K562 (cell line): ENCODE results near the gene DGLUCY. TPM values are rescaled to one million over a fixed set of nuclear protein-coding genes. Genes with fewer than 3 reads are reported as not detected.

Experiments used
- ATAC-seq: fragments of 200-7000 bp; cut with Tn5 transposase; 3 replicates; pipeline ENCODE4 v1.9.1; 2020; ENCODE audit warnings: moderate library complexity
- BruUV-seq: library from RNA; stranded (reverse); fragments of 400-500 nt; replicated peaks from 2 replicates; lab custom pipeline; 2021; lab: Mats Ljungman, UMichigan
- CTCF ChIA-PET: fragments of 300-600 bp; formaldehyde crosslinking; extraction: SDS; loops from one replicate; lab custom pipeline; 2021; ENCODE audit warnings: low intra/inter-chr PET ratio; lab: Yijun Ruan, JAX
- POLR2A ChIA-PET: fragments of 300-600, 350-650 bp; sonication (Branson Sonifier 250); formaldehyde crosslinking; extraction: SDS; loops from one replicate; lab custom pipeline; 2021; ENCODE audit warnings: antibody characterized with exemption, inconsistent platforms; lab: Yijun Ruan, JAX
- DNase-seq, 4 experiments: peaks; one replicate each; pipeline versions ENCODE4 v3.0.0 to v3.0.0-alpha.2; 2011 to 2018; ENCODE audit warnings: low spot score in 3 of 4, mixed read lengths in 3 of 4; ENCODE audit errors: extremely low read depth in 1 of 4
- FAIRE-seq: peaks from 2 replicates; lab custom pipeline; 2011; peaks lifted over from hg19 to GRCh38; lab: Jason Lieb, UNC
- H2AFZ ChIP-seq: 2 replicates; pipeline ENCODE4 v1.6.0; 2011; ENCODE audit warnings: low read depth, low read length, control low read depth, inconsistent platforms
- H3K27ac ChIP-seq: fragments of 200-600 bp; 3 replicates; pipeline ENCODE4 v1.8.0; 2011; ENCODE audit warnings: low read depth, mild to moderate bottlenecking, control low read depth, inconsistent platforms, low read length, moderate library complexity, mixed read lengths; ENCODE audit errors: extremely low read depth
- H3K27me3 ChIP-seq, 2 experiments: fragments of 300-600 bp in 1 of 2; 2 replicates in 1 of 2; 3 replicates in 1 of 2; pipeline versions ENCODE4 v1.6.0 to v1.8.0; 2011; ENCODE audit warnings: inconsistent platforms in 2 of 2, low read length in 2 of 2, mild to moderate bottlenecking in 1 of 2, mixed read lengths in 1 of 2, moderate library complexity in 1 of 2; ENCODE audit not compliant: control insufficient read depth in 2 of 2, insufficient read depth in 2 of 2
- H3K36me3 ChIP-seq: fragments of 300-600 bp; 3 replicates; pipeline ENCODE4 v1.8.0; 2011; ENCODE audit warnings: mild to moderate bottlenecking, low read length, inconsistent platforms; ENCODE audit not compliant: control insufficient read depth, insufficient read depth
- H3K4me1 ChIP-seq, 2 experiments: fragments of 200-600 bp in 1 of 2; replicated peaks in 1 of 2; 2 replicates in 1 of 2; 3 replicates in 1 of 2; pipeline versions ENCODE4 v1.5.1 to v1.8.0; 2011; ENCODE audit warnings: inconsistent platforms in 2 of 2, low read length in 2 of 2, mild to moderate bottlenecking in 1 of 2, mixed read lengths in 1 of 2, moderate library complexity in 1 of 2; ENCODE audit not compliant: control insufficient read depth in 2 of 2, insufficient read depth in 2 of 2
- H3K4me2 ChIP-seq: 2 replicates; pipeline ENCODE4 v1.6.1; 2011; ENCODE audit warnings: low read length, control low read depth, inconsistent platforms, mixed read lengths; ENCODE audit not compliant: insufficient read depth
- H3K4me3 ChIP-seq: fragments of 200-600 bp; sonication (generic), shearing (Covaris generic); 2 replicates; pipeline ENCODE4 v1.5.1; 2016; ENCODE audit warnings: control low read depth, inconsistent platforms
- H3K79me2 ChIP-seq: fragments of 200-600 bp; 3 replicates; pipeline ENCODE4 v1.8.0; 2011; ENCODE audit warnings: low read length, inconsistent platforms; ENCODE audit not compliant: control insufficient read depth, insufficient read depth
- H3K9ac ChIP-seq, 2 experiments: 2 replicates each; pipeline versions ENCODE4 v1.6.0 to v1.6.1; 2011; ENCODE audit warnings: low read depth in 2 of 2, low read length in 2 of 2, control low read depth in 1 of 2, inconsistent platforms in 1 of 2, mild to moderate bottlenecking in 1 of 2, mixed read lengths in 1 of 2; ENCODE audit not compliant: insufficient read depth in 1 of 2
- H3K9me1 ChIP-seq: one replicate; pipeline ENCODE4 v1.6.0; 2011; ENCODE audit warnings: inconsistent platforms, mild to moderate bottlenecking, low read length, moderate library complexity; ENCODE audit not compliant: control insufficient read depth, insufficient read depth
- H3K9me3 ChIP-seq: replicated peaks from 2 replicates; pipeline ENCODE4 v1.5.1; 2011; ENCODE audit warnings: low read depth, low read length, inconsistent platforms; ENCODE audit not compliant: control insufficient read depth, insufficient read depth
- H4K20me1 ChIP-seq: replicated peaks from 2 replicates; pipeline ENCODE4 v1.6.1; 2011; ENCODE audit warnings: low read length, inconsistent platforms, mixed read lengths; ENCODE audit not compliant: control insufficient read depth, insufficient read depth
- KLF13 ChIP-seq: fragments of 450-650 bp; IDR thresholded peaks from 2 replicates; pipeline ENCODE4 v1.6.1; 2016; ENCODE audit warnings: missing genetic modification characterization, low read depth, mild to moderate bottlenecking, missing compliant biosample characterization, moderate library complexity, borderline replicate concordance
- NFIC ChIP-seq: fragments of 450-650 bp; IDR thresholded peaks from 2 replicates; pipeline ENCODE4 v1.6.1; 2017; ENCODE audit warnings: mild to moderate bottlenecking, inconsistent platforms
- ZNF197 ChIP-seq: fragments of 200-800 bp; sonication (Bioruptor generic); IDR thresholded peaks from 2 replicates; pipeline ENCODE4 v1.6.1; 2016; ENCODE audit warnings: low read depth, missing genetic modification characterization, missing compliant biosample characterization
- WGBS: fragments of 100-300 bp; shearing (Covaris generic); methylation state at CpG from one replicate; pipeline ENCODE4 v1.1.6; 2016; ENCODE audit warnings: low coverage, mixed read lengths; ENCODE audit not compliant: insufficient coverage; ENCODE audit errors: missing lambda C conversion rate; 5-methylcytosine and 5-hydroxymethylcytosine counted together
- in situ Hi-C: fragments of 300-500 bp; cut with MboI; formaldehyde crosslinking; loops from 4 replicates; pipeline ENCODE4 v1.15.0; 2018; ENCODE audit warnings: inconsistent platforms, mixed read lengths
- intact Hi-C: fragments of 100-400 bp; cut with micrococcal nuclease; formaldehyde crosslinking; loops from 2 replicates; pipeline ENCODE4 v1.14.2; 2022
- polyA plus RNA-seq, 8 experiments: library from polyadenylated mRNA; depleted of rRNA in 4 of 8; stranded (reverse) in 5 of 8; unstranded in 3 of 8; fragments of >200 nt; fragmentation: Nextera tagmentation in 2 of 8; fragmentation: Illumina TruSeq in 1 of 8; extraction: Ambion mirVana in 2 of 8; extraction: Trizol in 1 of 8; gene quantifications; 2 replicates each; pipeline versions ENCODE4 v1.2.1 to v1.2.3, GENCODE V29; 2011 to 2014; ENCODE audit warnings: inconsistent platforms in 1 of 8, missing spikeins in 1 of 8
- total RNA-seq, 7 experiments: library from RNA; depleted of rRNA in 6 of 7; stranded (reverse); fragments of >200 nt in 6 of 7; fragmentation: Illumina TruSeq in 2 of 7; extraction: Trizol in 2 of 7; gene quantifications; 2 replicates each; pipeline versions ENCODE4 v1.2.1 to v1.2.3, GENCODE V29; 2011 to 2021; ENCODE audit warnings: low replicate concordance in 1 of 7
- TF ChIP-seq, protein P1 (sequence below), 2 experiments: fragments of 250-450 bp in 1 of 2; fragments of 450-650 bp in 1 of 2; sonication (Bioruptor Pico) in 1 of 2; IDR thresholded peaks; 2 replicates each; pipeline versions ENCODE4 v1.6.1 to v1.8.0; 2016 to 2021; ENCODE audit warnings: mild to moderate bottlenecking in 2 of 2, moderate library complexity in 2 of 2, missing compliant biosample characterization in 1 of 2, missing genetic modification characterization in 1 of 2

The DGLUCY gene
- total and polyA plus RNA-seq, 9 of the 15 experiments (the other 6 are each of a cell fraction or from before 2014, with no cell fraction given): 9.9 to 28.4 (median 21.0) TPM

DNA sequence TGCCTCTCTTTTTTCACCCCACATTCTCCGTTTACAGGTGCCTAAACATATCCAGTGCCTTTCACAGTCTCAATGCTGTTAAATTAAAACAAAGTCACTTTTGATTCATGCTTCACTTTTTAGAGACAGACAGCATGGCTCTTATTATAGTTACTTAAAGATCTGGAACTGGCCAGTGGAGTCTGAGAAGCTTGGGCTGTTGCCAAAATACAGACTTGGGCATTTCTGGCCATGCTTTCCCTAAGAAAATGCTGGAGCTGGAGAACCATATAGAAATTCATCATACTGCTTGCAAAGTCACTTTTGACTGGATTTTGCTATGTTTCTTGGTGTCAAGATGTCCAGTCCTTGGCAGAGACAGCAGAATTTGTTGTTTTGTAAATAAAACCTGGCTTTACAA, 142.8 kb downstream of the DGLUCY start:
- no TSS peak for BruUV-seq
- Histone ChIP-seq H3K4me1 (peaks cover 30 to 36% of the 10 kb centered on the region in 2 experiments), H3K36me3 (no peaks in the 10 kb centered on the region; the same call in 2 of the 3 replicates), H3K9ac (no peak overlapping the region), H3K79me2 (peaks cover 2% of the 10 kb centered on the region; the same call in 1 of the 3 replicates), H4K20me1 (no peaks in the 10 kb centered on the region), H3K27me3 (no peaks in the 10 kb centered on the region), H3K4me2 (no peak overlapping the region), H3K4me3 (no peak overlapping the region), H3K27ac (no peak overlapping the region), H2AFZ (no peak overlapping the region), H3K9me1 (no peaks in the 10 kb centered on the region), H3K9me3 (no peaks in the 10 kb centered on the region)
- intact Hi-C loops: no loop called here
- TF ChIP-seq KLF13 (no peak), ZNF197 (CRISPR knock-in tag) (no peak), NFIC (peak; percentile 66)
- TF ChIP-seq, protein P1, sequence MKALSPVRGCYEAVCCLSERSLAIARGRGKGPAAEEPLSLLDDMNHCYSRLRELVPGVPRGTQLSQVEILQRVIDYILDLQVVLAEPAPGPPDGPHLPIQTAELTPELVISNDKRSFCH (CRISPR knock-in tag; IDR thresholded peaks at IDR 0.05): no peak
- TF ChIP-seq, protein P1 (tag; IDR thresholded peaks at IDR 0.05): no peak
- ChIA-PET POLR2A (interaction anchor here (1.2 kb wide), 1 partner anchor 12 kb away, joined by 3 read pairs; no protein-coding TSS in a partner anchor), CTCF (no interaction called here)
- no peak for ATAC-seq
- 60% methylated on average over 1 of the region's 1 CpG for WGBS
- DNase-seq: no peak
- FAIRE-seq: no peak
- in situ Hi-C loops: no loop called here
